Activated T-cell treated with anti-CD3 and anti-CD28 coated beads, Interleukin-2, amount 50 U/mL, for 24 hours (primary cell): Measurements from ENCODE around the gene IL12RB1.
"Not testable (repeated sequence)": the region's sequence is repeated elsewhere in the genome, so short reads cannot be mapped to it uniquely, and the experiment has no call there.

Source experiments
- DNase-seq: peaks from one replicate; pipeline ENCODE4 v3.0.0-alpha.2; 2020
- H3K27ac Mint-ChIP-seq: 2 replicates; pipeline ENCODE4 v1.8.0; 2020; ENCODE audit warnings: mild to moderate bottlenecking, mixed read lengths
- H3K27me3 Mint-ChIP-seq: 2 replicates; pipeline ENCODE4 v1.8.0; 2020; ENCODE audit warnings: mixed read lengths
- H3K36me3 Mint-ChIP-seq: 2 replicates; pipeline ENCODE4 v1.8.0; 2020; ENCODE audit warnings: low read depth, mixed read lengths
- H3K4me1 Mint-ChIP-seq: 2 replicates; pipeline ENCODE4 v1.8.0; 2020; ENCODE audit warnings: low read depth, mixed read lengths
- H3K4me3 Mint-ChIP-seq: 2 replicates; pipeline ENCODE4 v1.8.0; 2020; ENCODE audit warnings: mild to moderate bottlenecking, moderate library complexity, mixed read lengths
- H3K9me3 Mint-ChIP-seq: 2 replicates; pipeline ENCODE4 v1.8.0; 2020; ENCODE audit warnings: mixed read lengths

Gene IL12RB1

GRCh38 chr19:18119013-18119716, 32.4 kb upstream of the IL12RB1 start:
- no peaks in the 10 kb centered on the region for H3K9me3 Mint-ChIP-seq

GRCh38 chr19:18118420-18119012, 31.8 kb upstream of the IL12RB1 start:
- DNase-seq, result peak; percentile 40
- H3K4me3 Mint-ChIP-seq, result peak overlapping the region; percentile 77
- no peaks in the 10 kb centered on the region for H3K27me3 Mint-ChIP-seq
- H3K4me1 Mint-ChIP-seq, result peaks cover 31% of the 10 kb centered on the region
- peak overlapping the region; percentile 91 for H3K27ac Mint-ChIP-seq
- peaks cover 30% of the 10 kb centered on the region for H3K36me3 Mint-ChIP-seq
- no peaks in the 10 kb centered on the region for H3K9me3 Mint-ChIP-seq

More at GRCh38 chr19:18119013-18119716, 32.4 kb upstream of the IL12RB1 start:
- Mint-ChIP-seq H3K27me3 (no peaks in the 10 kb centered on the region), H3K36me3 (peaks cover 35% of the 10 kb centered on the region), H3K4me3 (peak overlapping the region; percentile 77), H3K27ac (peak overlapping the region; percentile 91), H3K4me1 (peaks cover 31% of the 10 kb centered on the region)
- DNase-seq, result peak; percentile 68

- Mint-ChIP-seq H3K4me3 (peak overlapping the region; percentile 77), H3K27ac (peak overlapping the region; percentile 91), H3K4me1 (peaks cover 32% of the 10 kb centered on the region), H3K9me3 (no peaks in the 10 kb centered on the region), H3K27me3 (no peaks in the 10 kb centered on the region), H3K36me3 (peaks cover 24% of the 10 kb centered on the region)
- peak; percentile 98 for DNase-seq
These were observed 31.1 kb upstream of the IL12RB1 start for GRCh38 chr19:18117692-18118378.

DNA sequence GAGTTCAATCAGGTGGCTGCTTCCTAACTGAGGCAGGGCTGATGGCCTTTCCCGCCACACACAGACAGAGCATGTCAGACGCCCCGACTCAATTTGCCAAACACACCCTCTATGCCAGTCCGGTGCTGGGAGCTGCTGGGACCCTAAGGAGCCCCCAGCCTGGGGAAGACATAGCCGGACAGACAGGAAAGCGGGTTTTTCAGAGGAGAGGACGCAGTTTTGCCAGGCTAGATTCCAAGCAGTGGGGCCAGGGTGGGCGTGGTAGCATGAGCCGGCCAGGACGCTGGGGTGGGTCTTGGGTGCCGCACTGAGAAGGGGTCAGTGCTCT, 30.6 kb upstream of the IL12RB1 start:
- Mint-ChIP-seq H3K4me1 (peaks cover 35% of the 10 kb centered on the region), H3K27ac (peak overlapping the region; percentile 90), H3K4me3 (peak overlapping the region; percentile 72), H3K9me3 (no peaks in the 10 kb centered on the region), H3K27me3 (no peaks in the 10 kb centered on the region), H3K36me3 (peaks cover 19% of the 10 kb centered on the region)
- DNase-seq, result no peak

DNA sequence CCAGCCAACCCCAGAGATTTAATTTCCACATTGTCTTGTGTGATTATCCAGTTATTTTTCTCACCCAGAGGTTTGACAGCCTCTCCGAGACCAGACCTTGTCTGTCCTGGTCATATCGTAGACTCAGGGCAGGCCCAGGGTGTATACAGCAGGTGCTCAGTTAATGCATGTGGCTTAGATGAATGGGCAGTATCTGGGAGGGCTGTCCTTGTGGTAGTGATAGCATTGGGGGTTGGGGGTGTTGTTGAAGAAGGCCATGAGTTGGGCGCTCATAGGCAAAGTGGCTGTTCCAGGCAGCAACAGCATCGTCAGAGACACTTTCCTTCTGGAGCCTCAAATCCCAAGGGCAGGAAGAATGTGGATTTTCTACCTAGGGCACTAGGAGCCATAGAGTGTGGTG, 27.7 kb upstream of the IL12RB1 start:
- no peak overlapping the region for H3K4me3 Mint-ChIP-seq
- no peaks in the 10 kb centered on the region for H3K27me3 Mint-ChIP-seq
- peaks cover 29% of the 10 kb centered on the region for H3K4me1 Mint-ChIP-seq
- no peak for DNase-seq
- no peaks in the 10 kb centered on the region for H3K9me3 Mint-ChIP-seq
- H3K27ac Mint-ChIP-seq, result no peak overlapping the region
- peaks cover 6% of the 10 kb centered on the region for H3K36me3 Mint-ChIP-seq

- Mint-ChIP-seq H3K9me3 (no peaks in the 10 kb centered on the region), H3K4me1 (peaks cover 29% of the 10 kb centered on the region), H3K27me3 (no peaks in the 10 kb centered on the region), H3K4me3 (no peak overlapping the region), H3K36me3 (peaks cover 6% of the 10 kb centered on the region), H3K27ac (no peak overlapping the region)
- no peak for DNase-seq
These were observed 27.1 kb upstream of the IL12RB1 start for GRCh38 chr19:18113827-18114226.

GRCh38 chr19:18112989-18113478, 26.3 kb upstream of the IL12RB1 start:
- Mint-ChIP-seq H3K27ac (peak overlapping the region; percentile 9), H3K9me3 (no peaks in the 10 kb centered on the region), H3K4me1 (peaks cover 26% of the 10 kb centered on the region), H3K4me3 (no peak overlapping the region), H3K36me3 (peaks cover 3% of the 10 kb centered on the region), H3K27me3 (no peaks in the 10 kb centered on the region)
- peak; percentile 88 for DNase-seq

DNA sequence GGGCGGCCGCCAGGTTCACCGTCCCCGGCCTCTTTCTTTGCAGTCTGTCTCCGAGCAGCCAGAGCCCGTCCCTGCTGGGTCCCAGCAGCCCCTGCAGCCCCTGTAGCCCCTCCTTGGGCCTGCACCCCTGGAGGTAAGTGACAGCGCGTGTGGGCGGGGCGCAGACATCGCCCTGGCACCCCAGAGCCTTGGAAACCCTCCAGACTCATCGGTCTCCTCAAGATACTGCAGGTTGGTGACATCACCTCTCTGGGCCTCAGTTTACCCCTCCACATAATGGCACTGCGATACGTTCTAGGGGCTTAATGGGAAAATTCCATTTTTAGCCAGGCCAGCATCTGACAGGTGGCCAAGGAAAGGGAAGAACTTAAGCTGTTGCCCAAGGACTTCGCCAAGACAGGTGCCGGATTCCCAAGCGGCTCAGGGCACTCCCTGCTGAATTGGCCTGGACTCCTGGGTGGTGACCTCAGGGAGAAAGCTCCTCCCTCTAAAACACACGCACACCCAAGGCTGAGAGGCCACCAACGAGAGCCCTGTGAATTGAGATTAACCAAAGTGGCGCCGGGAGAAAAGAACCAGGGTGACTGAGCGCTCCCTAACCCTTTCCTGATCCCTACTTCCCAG, 24.0 kb upstream of the IL12RB1 start:
- H3K36me3 Mint-ChIP-seq, result peaks cover 3% of the 10 kb centered on the region
- no peak overlapping the region for H3K27ac Mint-ChIP-seq
- H3K4me3 Mint-ChIP-seq, result peak overlapping the region; percentile 75
- no peaks in the 10 kb centered on the region for H3K27me3 Mint-ChIP-seq
- H3K9me3 Mint-ChIP-seq, result no peaks in the 10 kb centered on the region
- no peak for DNase-seq
- peaks cover 19% of the 10 kb centered on the region for H3K4me1 Mint-ChIP-seq

GRCh38 chr19:18109733-18110608, 23.2 kb upstream of the IL12RB1 start:
- no peaks in the 10 kb centered on the region for H3K9me3 Mint-ChIP-seq
- H3K4me1 Mint-ChIP-seq, result peaks cover 19% of the 10 kb centered on the region
- H3K27ac Mint-ChIP-seq, result peak overlapping the region; percentile 15
- H3K36me3 Mint-ChIP-seq, result peaks cover 3% of the 10 kb centered on the region
- no peaks in the 10 kb centered on the region for H3K27me3 Mint-ChIP-seq
- DNase-seq, result peak; percentile 82
- H3K4me3 Mint-ChIP-seq, result peak overlapping the region; percentile 75

GRCh38 chr19:18109341-18109732, 22.6 kb upstream of the IL12RB1 start:
- Mint-ChIP-seq H3K9me3 (no peaks in the 10 kb centered on the region), H3K4me1 (peaks cover 24% of the 10 kb centered on the region), H3K27me3 (no peaks in the 10 kb centered on the region), H3K36me3 (peaks cover 2% of the 10 kb centered on the region), H3K27ac (peak overlapping the region; percentile 15), H3K4me3 (peak overlapping the region; percentile 66)
- no peak for DNase-seq

- Mint-ChIP-seq H3K36me3 (peaks cover 2% of the 10 kb centered on the region), H3K27me3 (no peaks in the 10 kb centered on the region), H3K4me1 (peaks cover 26% of the 10 kb centered on the region), H3K9me3 (no peaks in the 10 kb centered on the region), H3K27ac (peak overlapping the region; percentile 15), H3K4me3 (peak overlapping the region; percentile 66)
- DNase-seq, result no peak
These were observed 22.2 kb upstream of the IL12RB1 start for GRCh38 chr19:18108897-18109296.

- no peak for DNase-seq
- no peak overlapping the region for H3K4me3 Mint-ChIP-seq
- H3K27ac Mint-ChIP-seq, result no peak overlapping the region
- no peaks in the 10 kb centered on the region for H3K36me3 Mint-ChIP-seq
- no peaks in the 10 kb centered on the region for H3K27me3 Mint-ChIP-seq
- no peaks in the 10 kb centered on the region for H3K9me3 Mint-ChIP-seq
- peaks cover 25% of the 10 kb centered on the region for H3K4me1 Mint-ChIP-seq
These were observed 20.5 kb upstream of the IL12RB1 start for GRCh38 chr19:18107235-18107634.

- peaks cover 20% of the 10 kb centered on the region for H3K4me1 Mint-ChIP-seq
- not testable (repeated sequence) for DNase-seq, H3K4me3 Mint-ChIP-seq, H3K9me3 Mint-ChIP-seq, H3K27me3 Mint-ChIP-seq, H3K36me3 Mint-ChIP-seq, H3K27ac Mint-ChIP-seq
These were observed 18.5 kb upstream of the IL12RB1 start for GRCh38 chr19:18105259-18105658.

GRCh38 chr19:18104793-18105131, 18.0 kb upstream of the IL12RB1 start:
- Mint-ChIP-seq H3K9me3 (no peaks in the 10 kb centered on the region), H3K36me3 (no peaks in the 10 kb centered on the region), H3K27ac (peak overlapping the region; percentile 77), H3K27me3 (no peaks in the 10 kb centered on the region), H3K4me3 (peak overlapping the region; percentile 74), H3K4me1 (peaks cover 22% of the 10 kb centered on the region)
- no peak for DNase-seq
